Activated naive CD8-positive, alpha-beta T cell treated with anti-CD3 and anti-CD28 coated beads for 36 hours (primary cell): ENCODE results near the gene SPART. TPM values are rescaled to one million over a fixed set of nuclear protein-coding genes. Genes with fewer than 3 reads are reported as not detected.

ENCODE experiments used
- DNase-seq: peaks from one replicate; pipeline ENCODE4 v3.0.0; 2021
- H3K27ac Mint-ChIP-seq: one replicate; pipeline ENCODE4 v1.8.0; 2022; ENCODE audit warnings: mild to moderate bottlenecking, moderate library complexity, mixed read lengths
- H3K27me3 Mint-ChIP-seq: one replicate; pipeline ENCODE4 v1.8.0; 2022; ENCODE audit warnings: mild to moderate bottlenecking, mixed read lengths
- H3K36me3 Mint-ChIP-seq: one replicate; pipeline ENCODE4 v1.8.0; 2021; ENCODE audit warnings: mild to moderate bottlenecking, mixed read lengths
- H3K4me1 Mint-ChIP-seq: one replicate; pipeline ENCODE4 v1.8.0; 2021; ENCODE audit warnings: mixed read lengths
- H3K4me3 Mint-ChIP-seq: one replicate; pipeline ENCODE4 v1.8.0; 2022; ENCODE audit warnings: mild to moderate bottlenecking, moderate library complexity, mixed read lengths
- H3K9me3 Mint-ChIP-seq: one replicate; pipeline ENCODE4 v1.8.0; 2022; ENCODE audit warnings: mixed read lengths
- total RNA-seq, 2 experiments: library from RNA; stranded (reverse); gene quantifications; one replicate each; pipeline ENCODE4 v1.2.3, GENCODE V29; 2021

Gene SPART
- total RNA-seq, 2 experiments from 2014 or later = 27.5 to 28.9 TPM

GRCh38 chr13:36359301-36359950 lies 13.2 kb upstream of the SPART start:
- H3K4me3 Mint-ChIP-seq = no peak overlapping the region
- H3K27ac Mint-ChIP-seq = no peak overlapping the region
- no peaks in the 10 kb centered on the region for H3K9me3 Mint-ChIP-seq

GRCh38 chr13:36358175-36358718 lies 12.1 kb upstream of the SPART start:
- no peaks in the 10 kb centered on the region for H3K9me3 Mint-ChIP-seq
- H3K27ac Mint-ChIP-seq = no peak overlapping the region
- H3K4me1 Mint-ChIP-seq = peaks cover 2% of the 10 kb centered on the region
- no peak overlapping the region for H3K4me3 Mint-ChIP-seq
- peaks cover 3% of the 10 kb centered on the region for H3K27me3 Mint-ChIP-seq
- no peaks in the 10 kb centered on the region for H3K36me3 Mint-ChIP-seq
- DNase-seq = no peak

More at GRCh38 chr13:36359301-36359950, 13.2 kb upstream of the SPART start:
- no peak for DNase-seq
- peaks cover 2% of the 10 kb centered on the region for H3K4me1 Mint-ChIP-seq
- peaks cover 3% of the 10 kb centered on the region for H3K27me3 Mint-ChIP-seq
- H3K36me3 Mint-ChIP-seq = no peaks in the 10 kb centered on the region

- no peak overlapping the region for H3K27ac Mint-ChIP-seq
- no peak overlapping the region for H3K4me3 Mint-ChIP-seq
- H3K4me1 Mint-ChIP-seq = peaks cover 2% of the 10 kb centered on the region
- DNase-seq = no peak
- peaks cover 3% of the 10 kb centered on the region for H3K27me3 Mint-ChIP-seq
- H3K36me3 Mint-ChIP-seq = no peaks in the 10 kb centered on the region
- H3K9me3 Mint-ChIP-seq = no peaks in the 10 kb centered on the region
These were observed 11.5 kb upstream of the SPART start for GRCh38 chr13:36357692-36358091.

GRCh38 chr13:36357231-36357630 lies 11.0 kb upstream of the SPART start:
- H3K4me3 Mint-ChIP-seq = no peak overlapping the region
- H3K4me1 Mint-ChIP-seq = peaks cover 2% of the 10 kb centered on the region
- no peak for DNase-seq
- no peaks in the 10 kb centered on the region for H3K27me3 Mint-ChIP-seq
- no peak overlapping the region for H3K27ac Mint-ChIP-seq
- no peaks in the 10 kb centered on the region for H3K36me3 Mint-ChIP-seq
- no peaks in the 10 kb centered on the region for H3K9me3 Mint-ChIP-seq

GRCh38 chr13:36356058-36356457 lies 9.9 kb upstream of the SPART start:
- H3K27me3 Mint-ChIP-seq = no peaks in the 10 kb centered on the region
- H3K9me3 Mint-ChIP-seq = no peaks in the 10 kb centered on the region
- DNase-seq = no peak
- no peaks in the 10 kb centered on the region for H3K36me3 Mint-ChIP-seq
- no peak overlapping the region for H3K4me3 Mint-ChIP-seq
- H3K4me1 Mint-ChIP-seq = peaks cover 2% of the 10 kb centered on the region
- H3K27ac Mint-ChIP-seq = no peak overlapping the region

- H3K4me1 Mint-ChIP-seq = peaks cover 2% of the 10 kb centered on the region
- no peak overlapping the region for H3K27ac Mint-ChIP-seq
- no peaks in the 10 kb centered on the region for H3K27me3 Mint-ChIP-seq
- H3K9me3 Mint-ChIP-seq = no peaks in the 10 kb centered on the region
- H3K4me3 Mint-ChIP-seq = no peak overlapping the region
- DNase-seq = no peak
- no peaks in the 10 kb centered on the region for H3K36me3 Mint-ChIP-seq
These were observed 9.4 kb upstream of the SPART start for GRCh38 chr13:36355632-36356031.

- H3K4me3 Mint-ChIP-seq = no peak overlapping the region
- peaks cover 2% of the 10 kb centered on the region for H3K4me1 Mint-ChIP-seq
- H3K27ac Mint-ChIP-seq = no peak overlapping the region
- no peak for DNase-seq
- no peaks in the 10 kb centered on the region for H3K9me3 Mint-ChIP-seq
- H3K27me3 Mint-ChIP-seq = no peaks in the 10 kb centered on the region
- H3K36me3 Mint-ChIP-seq = no peaks in the 10 kb centered on the region
These were observed 8.8 kb upstream of the SPART start for GRCh38 chr13:36354842-36355623.

- Mint-ChIP-seq H3K27me3 (no peaks in the 10 kb centered on the region), H3K27ac (no peak overlapping the region), H3K9me3 (no peaks in the 10 kb centered on the region), H3K36me3 (no peaks in the 10 kb centered on the region), H3K4me1 (no peaks in the 10 kb centered on the region), H3K4me3 (no peak overlapping the region)
- DNase-seq = no peak
These were observed 6.8 kb upstream of the SPART start for GRCh38 chr13:36353001-36353400.

GRCh38 chr13:36352350-36352749 lies 6.2 kb upstream of the SPART start:
- Mint-ChIP-seq H3K36me3 (no peaks in the 10 kb centered on the region), H3K4me3 (no peak overlapping the region), H3K4me1 (no peaks in the 10 kb centered on the region), H3K27me3 (no peaks in the 10 kb centered on the region), H3K9me3 (no peaks in the 10 kb centered on the region), H3K27ac (no peak overlapping the region)
- no peak for DNase-seq

- H3K9me3 Mint-ChIP-seq = no peaks in the 10 kb centered on the region
- no peak overlapping the region for H3K27ac Mint-ChIP-seq
- peaks cover 4% of the 10 kb centered on the region for H3K36me3 Mint-ChIP-seq
- H3K4me3 Mint-ChIP-seq = no peak overlapping the region
- peaks cover 29% of the 10 kb centered on the region for H3K4me1 Mint-ChIP-seq
- DNase-seq = no peak
- H3K27me3 Mint-ChIP-seq = no peaks in the 10 kb centered on the region
These were observed 1.5 kb upstream of the SPART start for GRCh38 chr13:36347531-36348210.

GRCh38 chr13:36345438-36346221 lies 564 bp downstream of the SPART start:
- Mint-ChIP-seq H3K4me1 (peaks cover 40% of the 10 kb centered on the region), H3K9me3 (no peaks in the 10 kb centered on the region), H3K27me3 (no peaks in the 10 kb centered on the region), H3K4me3 (peak overlapping the region; percentile 88), H3K27ac (peak overlapping the region; percentile 91), H3K36me3 (peaks cover 5% of the 10 kb centered on the region)
- peak; percentile 35 for DNase-seq

- Mint-ChIP-seq H3K4me1 (peaks cover 40% of the 10 kb centered on the region), H3K4me3 (peak overlapping the region; percentile 88), H3K9me3 (no peaks in the 10 kb centered on the region), H3K27ac (peak overlapping the region; percentile 91), H3K36me3 (peaks cover 5% of the 10 kb centered on the region), H3K27me3 (no peaks in the 10 kb centered on the region)
- DNase-seq = peak; percentile 2
These were observed 1.2 kb downstream of the SPART start for GRCh38 chr13:36344886-36345437.

- no peaks in the 10 kb centered on the region for H3K9me3 Mint-ChIP-seq
- no peak overlapping the region for H3K27ac Mint-ChIP-seq
These were observed 2.0 kb downstream of the SPART start for GRCh38 chr13:36344173-36344572.

GRCh38 chr13:36343766-36344165 lies 2.4 kb downstream of the SPART start:
- H3K36me3 Mint-ChIP-seq = peaks cover 8% of the 10 kb centered on the region
- peaks cover 44% of the 10 kb centered on the region for H3K4me1 Mint-ChIP-seq
- H3K27ac Mint-ChIP-seq = no peak overlapping the region
- peak overlapping the region; percentile 27 for H3K4me3 Mint-ChIP-seq
- no peak for DNase-seq
- no peaks in the 10 kb centered on the region for H3K9me3 Mint-ChIP-seq
- H3K27me3 Mint-ChIP-seq = no peaks in the 10 kb centered on the region

More at GRCh38 chr13:36344173-36344572, 2.0 kb downstream of the SPART start:
- Mint-ChIP-seq H3K4me1 (peaks cover 43% of the 10 kb centered on the region), H3K4me3 (peak overlapping the region; percentile 27), H3K27me3 (no peaks in the 10 kb centered on the region), H3K36me3 (peaks cover 5% of the 10 kb centered on the region)
- no peak for DNase-seq
